ENCODE measurements around the gene CD63. TPM values are rescaled to one million over a fixed set of nuclear protein-coding genes. Genes with fewer than 3 reads are reported as not detected.

The CD63 gene
- total and polyA plus RNA-seq, 2 of the 13 experiments (the other 11 are each of a cell fraction or from before 2014, with no cell fraction given) = 234 to 277 TPM

DNA sequence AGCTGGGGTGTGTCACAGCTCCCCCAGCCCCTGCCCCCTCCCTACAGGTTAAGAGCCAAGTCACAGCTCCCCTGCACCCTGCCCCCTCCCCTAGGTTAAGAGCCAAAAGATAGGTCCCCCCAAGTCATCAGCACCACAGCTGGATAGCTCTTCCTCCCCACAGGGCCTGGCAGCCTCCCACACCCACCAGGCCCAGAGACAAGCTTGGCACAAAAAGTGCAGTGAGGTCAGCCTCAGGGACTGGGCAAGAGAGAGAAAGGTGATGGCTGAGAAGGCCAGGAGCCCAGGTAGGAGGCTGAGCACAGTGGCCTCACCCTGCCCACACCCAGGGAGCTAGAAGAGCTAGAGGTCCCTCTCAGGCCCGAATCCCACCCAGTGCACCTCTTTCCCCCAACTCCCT is 29.8 kb downstream of the CD63 start:
- ChIA-PET CTCF (ENCODE audit: low intra/inter-chr PET ratio, low total read pairs) (no interaction called here), POLR2A (interaction anchor here (1.0 kb wide), 1 partner anchor 17 kb away, joined by 3 read pairs; a partner anchor contains a TSS)
- H2AFZ ChIP-seq (ENCODE audit: low read length) = no peak overlapping the region
- BruUV-seq (replicated peaks) = no TSS peak
- DNase-seq (ENCODE audit: low spot score) (no peak), FAIRE-seq (no peak), ATAC-seq (no peak)
- in situ Hi-C loops (cut with HindIII; ENCODE audit: extremely low pct_ligation_motif_present, low pct_unique_long_range_greater_than_20kb) = no loop called here
- peaks cover 78% of the 10 kb centered on the region for H3K4me1 ChIP-seq (ENCODE audit: insufficient read depth, low read length)
- no peak overlapping the region for H3K4me2 ChIP-seq (ENCODE audit: low read depth, low read length)
- H3K9me3 ChIP-seq (ENCODE audit: low read length) = no peaks in the 10 kb centered on the region
- WGBS (ENCODE audit: low lambda C conversion rate) = no CpG with 5 or more reads among the region's 1 CpG
- no peaks in the 10 kb centered on the region for H3K79me2 ChIP-seq (ENCODE audit: insufficient read depth, low read length)
- H3K4me3 ChIP-seq (replicated peaks in 1 of 3; ENCODE audit: insufficient read depth in 1 of 3, low read depth in 2 of 3, low read length in 3 of 3) = no peak overlapping the region
- peaks cover 6 to 13% of the 10 kb centered on the region in 2 experiments; a peak in 3 of 5 replicates for H3K27me3 ChIP-seq (ENCODE audit: control insufficient read depth in 1 of 2, insufficient read depth in 2 of 2, low read length in 2 of 2)
- no peaks in the 10 kb centered on the region for H4K20me1 ChIP-seq (ENCODE audit: insufficient read depth, low read length)
- H3K27ac ChIP-seq (ENCODE audit: extremely low read length, insufficient read depth, low read length) = no peak overlapping the region
- TF ChIP-seq ZNF761 (CRISPR knock-in tag; conservative IDR thresholded peaks at IDR 0.05) (no peak), CHD2 (IDR thresholded peaks at IDR 0.05; ENCODE audit: low read depth, low read length) (no peak), PRPF4 (IDR thresholded peaks at IDR 0.05; ENCODE audit: low read depth, low read length, poor library complexity, severe bottlenecking) (no peak), POLR2G (IDR thresholded peaks at IDR 0.05; ENCODE audit: low read depth, low read length) (no peak), ELF3 (CRISPR knock-in tag; IDR thresholded peaks at IDR 0.05) (no peak), ZNF468 (CRISPR knock-in tag; IDR thresholded peaks at IDR 0.05) (no peak), ZNF773 (CRISPR knock-in tag; IDR thresholded peaks at IDR 0.05; ENCODE audit: borderline replicate concordance) (no peak), ZFP90 (CRISPR knock-in tag; IDR thresholded peaks at IDR 0.05; ENCODE audit: borderline replicate concordance) (no peak), ZBTB20 (CRISPR knock-in tag; IDR thresholded peaks at IDR 0.05; ENCODE audit: borderline replicate concordance, low read depth) (no peak), ZNF674 (CRISPR knock-in tag; IDR thresholded peaks at IDR 0.05; ENCODE audit: low read depth) (no peak), SP5 (CRISPR knock-in tag; IDR thresholded peaks at IDR 0.05; ENCODE audit: borderline replicate concordance, low read depth) (no peak), FOXK2 (IDR thresholded peaks at IDR 0.05) (no peak), MED13 (CRISPR knock-in tag; IDR thresholded peaks at IDR 0.05) (no peak)
- TF ChIP-seq, protein P1, sequence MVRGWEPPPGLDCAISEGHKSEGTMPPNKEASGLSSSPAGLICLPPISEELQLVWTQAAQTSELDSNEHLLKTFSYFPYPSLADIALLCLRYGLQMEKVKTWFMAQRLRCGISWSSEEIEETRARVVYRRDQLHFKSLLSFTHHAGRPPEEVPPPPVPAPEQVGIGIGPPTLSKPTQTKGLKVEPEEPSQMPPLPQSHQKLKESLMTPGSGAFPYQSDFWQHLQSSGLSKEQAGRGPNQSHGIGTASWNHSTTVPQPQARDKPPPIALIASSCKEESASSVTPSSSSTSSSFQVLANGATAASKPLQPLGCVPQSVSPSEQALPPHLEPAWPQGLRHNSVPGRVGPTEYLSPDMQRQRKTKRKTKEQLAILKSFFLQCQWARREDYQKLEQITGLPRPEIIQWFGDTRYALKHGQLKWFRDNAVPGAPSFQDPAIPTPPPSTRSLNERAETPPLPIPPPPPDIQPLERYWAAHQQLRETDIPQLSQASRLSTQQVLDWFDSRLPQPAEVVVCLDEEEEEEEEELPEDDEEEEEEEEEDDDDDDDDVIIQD (CRISPR knock-in tag; IDR thresholded peaks at IDR 0.05; ENCODE audit: low read depth) = no peak
- TF ChIP-seq, protein P2, sequence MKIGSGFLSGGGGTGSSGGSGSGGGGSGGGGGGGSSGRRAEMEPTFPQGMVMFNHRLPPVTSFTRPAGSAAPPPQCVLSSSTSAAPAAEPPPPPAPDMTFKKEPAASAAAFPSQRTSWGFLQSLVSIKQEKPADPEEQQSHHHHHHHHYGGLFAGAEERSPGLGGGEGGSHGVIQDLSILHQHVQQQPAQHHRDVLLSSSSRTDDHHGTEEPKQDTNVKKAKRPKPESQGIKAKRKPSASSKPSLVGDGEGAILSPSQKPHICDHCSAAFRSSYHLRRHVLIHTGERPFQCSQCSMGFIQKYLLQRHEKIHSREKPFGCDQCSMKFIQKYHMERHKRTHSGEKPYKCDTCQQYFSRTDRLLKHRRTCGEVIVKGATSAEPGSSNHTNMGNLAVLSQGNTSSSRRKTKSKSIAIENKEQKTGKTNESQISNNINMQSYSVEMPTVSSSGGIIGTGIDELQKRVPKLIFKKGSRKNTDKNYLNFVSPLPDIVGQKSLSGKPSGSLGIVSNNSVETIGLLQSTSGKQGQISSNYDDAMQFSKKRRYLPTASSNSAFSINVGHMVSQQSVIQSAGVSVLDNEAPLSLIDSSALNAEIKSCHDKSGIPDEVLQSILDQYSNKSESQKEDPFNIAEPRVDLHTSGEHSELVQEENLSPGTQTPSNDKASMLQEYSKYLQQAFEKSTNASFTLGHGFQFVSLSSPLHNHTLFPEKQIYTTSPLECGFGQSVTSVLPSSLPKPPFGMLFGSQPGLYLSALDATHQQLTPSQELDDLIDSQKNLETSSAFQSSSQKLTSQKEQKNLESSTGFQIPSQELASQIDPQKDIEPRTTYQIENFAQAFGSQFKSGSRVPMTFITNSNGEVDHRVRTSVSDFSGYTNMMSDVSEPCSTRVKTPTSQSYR (CRISPR knock-in tag; IDR thresholded peaks at IDR 0.05; ENCODE audit: borderline replicate concordance) = no peak
- TF ChIP-seq, protein P3, sequence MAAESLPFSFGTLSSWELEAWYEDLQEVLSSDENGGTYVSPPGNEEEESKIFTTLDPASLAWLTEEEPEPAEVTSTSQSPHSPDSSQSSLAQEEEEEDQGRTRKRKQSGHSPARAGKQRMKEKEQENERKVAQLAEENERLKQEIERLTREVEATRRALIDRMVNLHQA (CRISPR knock-in tag; IDR thresholded peaks at IDR 0.05) = no peak
- TF ChIP-seq, protein P4, sequence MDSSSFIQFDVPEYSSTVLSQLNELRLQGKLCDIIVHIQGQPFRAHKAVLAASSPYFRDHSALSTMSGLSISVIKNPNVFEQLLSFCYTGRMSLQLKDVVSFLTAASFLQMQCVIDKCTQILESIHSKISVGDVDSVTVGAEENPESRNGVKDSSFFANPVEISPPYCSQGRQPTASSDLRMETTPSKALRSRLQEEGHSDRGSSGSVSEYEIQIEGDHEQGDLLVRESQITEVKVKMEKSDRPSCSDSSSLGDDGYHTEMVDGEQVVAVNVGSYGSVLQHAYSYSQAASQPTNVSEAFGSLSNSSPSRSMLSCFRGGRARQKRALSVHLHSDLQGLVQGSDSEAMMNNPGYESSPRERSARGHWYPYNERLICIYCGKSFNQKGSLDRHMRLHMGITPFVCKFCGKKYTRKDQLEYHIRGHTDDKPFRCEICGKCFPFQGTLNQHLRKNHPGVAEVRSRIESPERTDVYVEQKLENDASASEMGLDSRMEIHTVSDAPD (CRISPR knock-in tag; IDR thresholded peaks at IDR 0.05) = no peak
- no peaks in the 10 kb centered on the region for H3K36me3 ChIP-seq (replicated peaks in 1 of 2; ENCODE audit: control insufficient read depth in 1 of 2, insufficient read depth in 2 of 2, low read length in 2 of 2)
- no peak overlapping the region for H3K9ac ChIP-seq (ENCODE audit: insufficient read depth, low read depth, low read length)
- intact Hi-C loops (cut with micrococcal nuclease; ENCODE audit: unreplicated experiment) = no loop called here

Measured in HepG2 (cell line).